IMR-90 (cell line): ENCODE measurements around the gene NTM. TPM values are rescaled to one million over a fixed set of nuclear protein-coding genes. Genes with fewer than 3 reads are reported as not detected.

Experiments
- ATAC-seq: fragments of 200-7000 bp; cut with Tn5 transposase; 2 replicates; pipeline ENCODE4 v1.9.1; 2020; ENCODE audit warnings: low read depth, mild to moderate bottlenecking, moderate library complexity
- BruUV-seq: library from RNA; stranded (reverse); fragments of 400-500 nt; replicated peaks from 2 replicates; lab custom pipeline; 2021; lab: Mats Ljungman, UMichigan
- CTCF ChIA-PET: fragments of 300-600 bp; formaldehyde crosslinking; extraction: SDS; loops from one replicate; lab custom pipeline; 2021; ENCODE audit warnings: antibody characterized with exemption; lab: Yijun Ruan, JAX
- POLR2A ChIA-PET: fragments of 300-600 bp; sonication (Branson Sonifier 250); formaldehyde crosslinking; loops from one replicate; lab custom pipeline; 2022; ENCODE audit warnings: antibody characterized with exemption; ENCODE audit not compliant: unreplicated experiment; lab: Charles Lee
- DNase-seq: peaks from one replicate; pipeline ENCODE4 v3.0.0; 2013
- H2AFZ ChIP-seq: replicated peaks from 2 replicates; pipeline ENCODE3; 2013; ENCODE audit warnings: low read length, mild to moderate bottlenecking; ENCODE audit not compliant: poor library complexity
- H2AK5ac ChIP-seq: 2 replicates; pipeline ENCODE4 v1.6.1; 2013; ENCODE audit warnings: low read depth, low read length, inconsistent platforms
- H2AK9ac ChIP-seq: replicated peaks from 2 replicates; pipeline ENCODE3; 2013; ENCODE audit warnings: mild to moderate bottlenecking, low read depth, low read length, moderate library complexity; ENCODE audit not compliant: poor library complexity
- H2BK120ac ChIP-seq: 2 replicates; pipeline ENCODE4 v1.6.1; 2013; ENCODE audit warnings: low read depth, low read length, inconsistent platforms
- H2BK15ac ChIP-seq: 3 replicates; pipeline ENCODE4 v1.6.1; 2013; ENCODE audit warnings: low read depth, low read length, inconsistent platforms
- H2BK20ac ChIP-seq: 2 replicates; pipeline ENCODE4 v1.6.1; 2013; ENCODE audit warnings: low read depth, mild to moderate bottlenecking, inconsistent platforms, low read length, moderate library complexity
- H2BK5ac ChIP-seq: 2 replicates; pipeline ENCODE4 v1.6.1; 2013; ENCODE audit warnings: mild to moderate bottlenecking, low read depth, low read length, inconsistent platforms; ENCODE audit not compliant: poor library complexity, severe bottlenecking
- H3K14ac ChIP-seq: replicated peaks from 2 replicates; pipeline ENCODE4 v1.6.1; 2013; ENCODE audit warnings: low read depth, low read length, inconsistent platforms
- H3K18ac ChIP-seq: 2 replicates; pipeline ENCODE4 v1.6.1; 2013; ENCODE audit warnings: low read depth, low read length, control low read depth
- H3K23ac ChIP-seq: 2 replicates; pipeline ENCODE4 v1.6.1; 2013; ENCODE audit warnings: low read depth, low read length, inconsistent platforms
- H3K27ac ChIP-seq: 2 replicates; pipeline ENCODE4 v1.5.1; 2013; ENCODE audit warnings: mild to moderate bottlenecking, control low read depth, low read length; ENCODE audit not compliant: insufficient read depth
- H3K27me3 ChIP-seq: 2 replicates; pipeline ENCODE4 v1.6.1; 2013; ENCODE audit warnings: low read length; ENCODE audit not compliant: control insufficient read depth, insufficient read depth
- H3K36me3 ChIP-seq: 2 replicates; pipeline ENCODE4 v1.6.1; 2013; ENCODE audit warnings: low read length, mixed read lengths; ENCODE audit not compliant: control insufficient read depth, insufficient read depth
- H3K4ac ChIP-seq: 2 replicates; pipeline ENCODE4 v1.6.1; 2013; ENCODE audit warnings: low read depth, low read length, inconsistent platforms
- H3K4me1 ChIP-seq: 2 replicates; pipeline ENCODE4 v1.6.1; 2013; ENCODE audit warnings: low read length, mixed read lengths; ENCODE audit not compliant: control insufficient read depth, insufficient read depth
- H3K4me2 ChIP-seq: 2 replicates; pipeline ENCODE4 v1.6.1; 2013; ENCODE audit warnings: low read depth, mild to moderate bottlenecking, control low read depth, low read length, moderate library complexity
- H3K4me3 ChIP-seq: 2 replicates; pipeline ENCODE4 v1.5.1; 2013; ENCODE audit warnings: low read depth, mild to moderate bottlenecking, control low read depth, low read length, moderate library complexity; ENCODE audit not compliant: insufficient read depth
- H3K56ac ChIP-seq: 2 replicates; pipeline ENCODE4 v1.6.1; 2013; ENCODE audit warnings: low read length, inconsistent platforms; ENCODE audit not compliant: insufficient read depth; ENCODE audit errors: extremely low read depth
- H3K79me1 ChIP-seq, 2 experiments: 2 replicates each; pipeline ENCODE4 v1.6.1; 2013; ENCODE audit warnings: low read length in 2 of 2, inconsistent platforms in 1 of 2, low read depth in 1 of 2
- H3K9ac ChIP-seq: 2 replicates; pipeline ENCODE4 v1.6.1; 2013; ENCODE audit warnings: low read depth, low read length, control low read depth
- H3K9me1 ChIP-seq: 2 replicates; pipeline ENCODE4 v1.6.1; 2013; ENCODE audit warnings: low read length, inconsistent platforms; ENCODE audit not compliant: insufficient read depth
- H3K9me3 ChIP-seq: 2 replicates; pipeline ENCODE4 v1.6.1; 2013; ENCODE audit warnings: low read length; ENCODE audit not compliant: control insufficient read depth, insufficient read depth
- H4K20me1 ChIP-seq: 2 replicates; pipeline ENCODE4 v1.6.1; 2013; ENCODE audit warnings: low read length, inconsistent platforms; ENCODE audit not compliant: insufficient read depth
- H4K5ac ChIP-seq: 2 replicates; pipeline ENCODE4 v1.6.1; 2013; ENCODE audit warnings: mild to moderate bottlenecking, low read depth, low read length, control low read depth
- H4K8ac ChIP-seq, 2 experiments: 2 replicates each; pipeline ENCODE4 v1.6.1; 2013; ENCODE audit warnings: low read depth in 2 of 2, low read length in 2 of 2, control low read depth in 1 of 2, inconsistent platforms in 1 of 2
- H4K91ac ChIP-seq: 2 replicates; pipeline ENCODE4 v1.6.1; 2013; ENCODE audit warnings: low read depth, low read length, inconsistent platforms; ENCODE audit not compliant: insufficient read depth
- CHD1 ChIP-seq: IDR thresholded peaks from 2 replicates; pipeline ENCODE4 v1.6.1; 2012; ENCODE audit warnings: low read depth, low read length, improper control_type of control experiment
- WGBS, 2 experiments: methylation state at CpG; one replicate each; pipeline versions ENCODE4 v1.1.5 to v1.1.7; 2013; ENCODE audit warnings: missing lambda C conversion rate in 2 of 2; ENCODE audit not compliant: insufficient read length in 1 of 2; ENCODE audit errors: extremely low coverage in 2 of 2; 5-methylcytosine and 5-hydroxymethylcytosine counted together
- dilution Hi-C: fragments of 300-500 bp; cut with HindIII; formaldehyde crosslinking; loops from one replicate; pipeline ENCODE4 v1.14.3; 2018; ENCODE audit warnings: low sequenced_read_pairs; ENCODE audit not compliant: unreplicated experiment
- in situ Hi-C: fragments of 300-500 bp; cut with MboI; formaldehyde crosslinking; loops from 3 replicates; pipeline ENCODE4 v1.14.3; 2019; ENCODE audit warnings: low sequenced_read_pairs, inconsistent platforms, mixed read lengths
- intact Hi-C: fragments of 100-400 bp; cut with micrococcal nuclease; formaldehyde crosslinking; loops from 2 replicates; pipeline ENCODE4 v1.10.0; 2022
- polyA plus RNA-seq, 3 experiments: library from polyadenylated mRNA; depleted of rRNA; stranded (reverse); fragments of >200 nt; gene quantifications; 2 replicates each; pipeline ENCODE4 v1.2.3, GENCODE V29; 2012; ENCODE audit warnings: low replicate concordance in 1 of 3
- total RNA-seq: library from RNA; depleted of rRNA; stranded (reverse); fragments of >200 nt; gene quantifications from 2 replicates; pipeline ENCODE4 v1.2.3, GENCODE V29; 2012

The NTM gene
- total and polyA plus RNA-seq, 2 of the 4 experiments (the other 2 are of a cell fraction), result 19.5 to 25.5 TPM

DNA sequence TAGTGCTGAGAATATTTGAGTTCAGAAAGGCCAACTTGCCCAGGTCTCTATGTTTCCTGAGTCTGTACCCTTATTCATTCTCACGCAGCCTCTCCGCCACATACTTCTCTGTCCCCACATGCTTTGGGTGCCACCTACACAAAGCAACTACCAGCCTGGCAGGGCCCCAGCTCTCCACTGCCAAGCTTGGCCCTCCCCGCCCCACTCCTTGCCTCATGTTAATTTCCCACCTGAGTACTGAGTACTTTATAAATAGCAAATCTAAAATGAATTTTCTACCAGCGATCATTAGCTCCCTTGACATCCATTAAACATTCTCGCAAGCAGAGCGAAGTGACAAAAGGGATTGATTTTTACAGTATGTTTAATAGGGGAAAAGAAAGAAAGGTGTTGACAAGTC, 20.8 kb downstream of the NTM start:
- H4K5ac ChIP-seq, result no peak overlapping the region
- H4K20me1 ChIP-seq, result no peaks in the 10 kb centered on the region
- H3K9me3 ChIP-seq, result no peaks in the 10 kb centered on the region
- H2BK5ac ChIP-seq, result no peak overlapping the region
- intact Hi-C loops, result loop anchor here (10.0 kb wide), 1 partner anchor 326 kb away; no protein-coding TSS in a partner anchor
- no peak overlapping the region for H3K4ac ChIP-seq
- H3K4me3 ChIP-seq, result no peak overlapping the region
- POLR2A ChIA-PET, result no interaction called here
- H3K9ac ChIP-seq, result no peak overlapping the region
- H3K27me3 ChIP-seq, result no peaks in the 10 kb centered on the region
- no peak overlapping the region for H4K91ac ChIP-seq
- no peak for DNase-seq
- H3K27ac ChIP-seq, result no peak overlapping the region
- no peak for ATAC-seq
- no peak overlapping the region for H2AFZ ChIP-seq
- no peaks in the 10 kb centered on the region for H3K4me1 ChIP-seq
- no peak for TF ChIP-seq CHD1
- H3K23ac ChIP-seq, result no peak overlapping the region
- H3K14ac ChIP-seq, result no peak overlapping the region
- no peak overlapping the region for H2AK9ac ChIP-seq
- no peaks in the 10 kb centered on the region for H3K79me1 ChIP-seq
- BruUV-seq, result no TSS peak
- in situ Hi-C loops, result no loop called here
- H4K8ac ChIP-seq, result no peak overlapping the region
- no peak overlapping the region for H2AK5ac ChIP-seq
- no peaks in the 10 kb centered on the region for H3K36me3 ChIP-seq
- no peak overlapping the region for H2BK120ac ChIP-seq
- H2BK20ac ChIP-seq, result no peak overlapping the region
- no peak overlapping the region for H3K56ac ChIP-seq
- CTCF ChIA-PET, result no interaction called here
- no peak overlapping the region for H3K4me2 ChIP-seq
- no peak overlapping the region for H3K18ac ChIP-seq
- no CpG with 5 or more reads among the region's 6 CpGs for WGBS, 2 experiments
- dilution Hi-C loops, result no loop called here
- H2BK15ac ChIP-seq, result no peak overlapping the region
- H3K9me1 ChIP-seq, result no peaks in the 10 kb centered on the region
